DND-41 (cell line): ENCODE measurements around the gene DNAJC5.

Experiments used
- ATAC-seq: fragments of 200-7000 bp; cut with Tn5 transposase; 3 replicates; pipeline ENCODE4 v1.9.1; 2021; ENCODE audit warnings: low read depth; ENCODE audit not compliant: insufficient read depth
- DNase-seq: peaks from one replicate; pipeline ENCODE4 v3.0.0-alpha.2; 2020
- H2AFZ ChIP-seq: 2 replicates; pipeline ENCODE4 v1.6.0; 2012; ENCODE audit warnings: low read depth, low read length
- H3K27ac ChIP-seq: 2 replicates; pipeline ENCODE4 v1.5.1; 2012; ENCODE audit warnings: low read length, inconsistent platforms
- H3K27me3 ChIP-seq: fragments of 200-600 bp; sonication (generic); 2 replicates; pipeline ENCODE4 v1.6.0; 2012; ENCODE audit warnings: low read length, mild to moderate bottlenecking, inconsistent platforms; ENCODE audit not compliant: insufficient read depth, poor library complexity
- H3K36me3 ChIP-seq: 2 replicates; pipeline ENCODE4 v1.5.1; 2012; ENCODE audit warnings: low read length, inconsistent platforms; ENCODE audit not compliant: insufficient read depth
- H3K4me1 ChIP-seq: 2 replicates; pipeline ENCODE4 v1.5.1; 2012; ENCODE audit warnings: mild to moderate bottlenecking, low read length; ENCODE audit not compliant: insufficient read depth
- H3K4me2 ChIP-seq: 2 replicates; pipeline ENCODE4 v1.6.0; 2012; ENCODE audit warnings: mild to moderate bottlenecking, moderate library complexity, low read length, inconsistent platforms; ENCODE audit not compliant: insufficient read depth
- H3K4me3 ChIP-seq, 2 experiments: fragments of 200-600 bp in 1 of 2; shearing (Covaris generic) in 1 of 2; 2 replicates each; pipeline ENCODE4 v1.5.1; 2012 to 2016; ENCODE audit warnings: inconsistent platforms in 2 of 2, low read length in 2 of 2, mild to moderate bottlenecking in 2 of 2, low read depth in 1 of 2, moderate library complexity in 1 of 2
- H3K79me2 ChIP-seq: 2 replicates; pipeline ENCODE4 v1.6.0; 2012; ENCODE audit warnings: low read length, inconsistent platforms; ENCODE audit not compliant: insufficient read depth
- H3K9ac ChIP-seq: 2 replicates; pipeline ENCODE4 v1.6.0; 2012; ENCODE audit warnings: low read depth, mild to moderate bottlenecking, inconsistent platforms, low read length, moderate library complexity
- H3K9me3 ChIP-seq: 2 replicates; pipeline ENCODE4 v1.5.1; 2012; ENCODE audit warnings: low read length, moderate library complexity, mild to moderate bottlenecking, inconsistent platforms; ENCODE audit not compliant: insufficient read depth, severe bottlenecking
- H4K20me1 ChIP-seq: 2 replicates; pipeline ENCODE4 v1.6.0; 2012; ENCODE audit warnings: low read length; ENCODE audit not compliant: insufficient read depth
- CTCF ChIP-seq: IDR thresholded peaks from 2 replicates; pipeline ENCODE4 v1.5.1; 2012; ENCODE audit warnings: borderline replicate concordance, low read length, moderate library complexity, mild to moderate bottlenecking; ENCODE audit not compliant: poor library complexity, severe bottlenecking; ENCODE audit errors: extremely low read depth
- EZH2 ChIP-seq: IDR thresholded peaks from 3 replicates; pipeline ENCODE4 v1.6.1; 2012; ENCODE audit warnings: borderline replicate concordance, low read depth, mild to moderate bottlenecking, moderate library complexity, low read length, inconsistent platforms; ENCODE audit not compliant: severe bottlenecking

DNAJC5 gene

GRCh38 chr20:63943808-63944077 lies 48.8 kb downstream of the DNAJC5 start:
- Histone ChIP-seq H3K36me3 (peaks cover 77% of the 10 kb centered on the region), H2AFZ (no peak overlapping the region), H4K20me1 (peaks cover 91% of the 10 kb centered on the region), H3K4me2 (no peak overlapping the region), H3K4me1 (no peaks in the 10 kb centered on the region), H3K27me3 (no peaks in the 10 kb centered on the region), H3K27ac (no peak overlapping the region), H3K4me3 (no peak overlapping the region), H3K79me2 (peaks cover 65% of the 10 kb centered on the region), H3K9me3 (no peaks in the 10 kb centered on the region), H3K9ac (no peak overlapping the region)
- TF ChIP-seq EZH2 (no peak), CTCF (no peak)
- ATAC-seq: no peak
- DNase-seq: no peak

GRCh38 chr20:63944078-63944941 lies 49.4 kb downstream of the DNAJC5 start:
- H2AFZ ChIP-seq: no peak overlapping the region
- TF ChIP-seq CTCF: no peak
- no peak for TF ChIP-seq EZH2
- DNase-seq (no peak), ATAC-seq (no peak)
- no peak overlapping the region for H3K9ac ChIP-seq
- H3K36me3 ChIP-seq: peaks cover 71% of the 10 kb centered on the region
- H4K20me1 ChIP-seq: peaks cover 91% of the 10 kb centered on the region
- H3K4me3 ChIP-seq: no peak overlapping the region
- no peaks in the 10 kb centered on the region for H3K4me1 ChIP-seq
- no peak overlapping the region for H3K27ac ChIP-seq
- H3K4me2 ChIP-seq: no peak overlapping the region
- H3K9me3 ChIP-seq: no peaks in the 10 kb centered on the region
- peaks cover 66% of the 10 kb centered on the region for H3K79me2 ChIP-seq
- H3K27me3 ChIP-seq: no peaks in the 10 kb centered on the region

- no peak overlapping the region for H2AFZ ChIP-seq
- H3K27ac ChIP-seq: no peak overlapping the region
- 0 out of 2 replicates have a peak, but pooled peaks cover 3% of the 10 kb centered on the region for H3K4me1 ChIP-seq
- no peak for TF ChIP-seq EZH2
- no peaks in the 10 kb centered on the region for H3K27me3 ChIP-seq
- H3K79me2 ChIP-seq: peaks cover 69% of the 10 kb centered on the region
- no peak for DNase-seq
- no peak overlapping the region for H3K9ac ChIP-seq
- H3K9me3 ChIP-seq: no peaks in the 10 kb centered on the region
- H4K20me1 ChIP-seq: peaks cover 92% of the 10 kb centered on the region
- peaks cover 66% of the 10 kb centered on the region for H3K36me3 ChIP-seq
- no peak overlapping the region for H3K4me3 ChIP-seq
- no peak for ATAC-seq
- H3K4me2 ChIP-seq: no peak overlapping the region
These were observed 50.2 kb downstream of the DNAJC5 start for GRCh38 chr20:63945031-63945658.
